A172 (cell line): Measurements from ENCODE around the gene PPP1R14D. TPM values are rescaled to one million over a fixed set of nuclear protein-coding genes. Genes with fewer than 3 reads are reported as not detected.

Source experiments
- total RNA-seq: library from RNA; depleted of rRNA; stranded (reverse); fragments of >200 nt; shearing (Covaris generic); gene quantifications from 2 replicates; pipeline ENCODE4 v1.2.3, GENCODE V29; 2014; rRNA removed

PPP1R14D gene
- total RNA-seq, 1 experiment from 2014 or later = not detected

Other genes starting within 250 kb of the PPP1R14D start
- 33.6 and 40.1 TPM in 2 replicates for gene KNL1, start 234.5 kb downstream of the PPP1R14D start, total RNA-seq
- gene RAD51, start 133.5 kb downstream of the PPP1R14D start, total RNA-seq = 13.6 and 15.7 TPM in 2 replicates
- 19.3 and 20.2 TPM in 2 replicates for gene RMDN3, start 73.5 kb downstream of the PPP1R14D start, total RNA-seq
- 1.6 TPM in 1 of 2 replicates, not detected in the other for gene GCHFR, start 64.6 kb downstream of the PPP1R14D start, total RNA-seq
- 0.09 and 0.31 TPM in 2 replicates for gene C15orf62, start 58.7 kb downstream of the PPP1R14D start, total RNA-seq
- gene ZFYVE19, start 21.6 kb downstream of the PPP1R14D start, total RNA-seq = 24.6 and 36.2 TPM in 2 replicates
- 36.8 and 63.8 TPM in 2 replicates for gene DNAJC17, start 21.2 kb downstream of the PPP1R14D start, total RNA-seq
- 0.22 and 1.3 TPM in 2 replicates for gene SPINT1, start 15.3 kb upstream of the PPP1R14D start, total RNA-seq
- 0.22 and 1.4 TPM in 2 replicates for gene RHOV, start 45.5 kb upstream of the PPP1R14D start, total RNA-seq
- 39.7 and 41.7 TPM in 2 replicates for gene VPS18, start 65.7 kb upstream of the PPP1R14D start, total RNA-seq
- gene DLL4, start 100.6 kb upstream of the PPP1R14D start, total RNA-seq = not detected in 2 replicates
- 4.7 and 5.8 TPM in 2 replicates for gene CHAC1, start 124.8 kb upstream of the PPP1R14D start, total RNA-seq